C4-2B (cell line): ENCODE measurements around the gene SMAD2.

Experiments
- CTCF ChIP-seq: fragments of 450-650 bp; conservative IDR thresholded peaks from 2 replicates; pipeline ENCODE4 v1.5.1; 2017; ENCODE audit warnings: mild to moderate bottlenecking
- ZFX ChIP-seq: fragments of 450-650 bp; IDR thresholded peaks from 2 replicates; pipeline ENCODE4 v1.6.1; 2017

- no peak for TF ChIP-seq CTCF
- TF ChIP-seq ZFX: no peak
These were observed 53.6 kb downstream of the SMAD2 start for GRCh38 chr18:47876813-47877212.
